DND-41 (cell line): ENCODE measurements around the gene TRIP4.

Source experiments
- ATAC-seq: fragments of 200-7000 bp; cut with Tn5 transposase; 3 replicates; pipeline ENCODE4 v1.9.1; 2021; ENCODE audit warnings: low read depth; ENCODE audit not compliant: insufficient read depth
- DNase-seq: peaks from one replicate; pipeline ENCODE4 v3.0.0-alpha.2; 2020
- H2AFZ ChIP-seq: 2 replicates; pipeline ENCODE4 v1.6.0; 2012; ENCODE audit warnings: low read depth, low read length
- H3K27ac ChIP-seq: 2 replicates; pipeline ENCODE4 v1.5.1; 2012; ENCODE audit warnings: low read length, inconsistent platforms
- H3K27me3 ChIP-seq: fragments of 200-600 bp; sonication (generic); 2 replicates; pipeline ENCODE4 v1.6.0; 2012; ENCODE audit warnings: low read length, mild to moderate bottlenecking, inconsistent platforms; ENCODE audit not compliant: insufficient read depth, poor library complexity
- H3K36me3 ChIP-seq: 2 replicates; pipeline ENCODE4 v1.5.1; 2012; ENCODE audit warnings: low read length, inconsistent platforms; ENCODE audit not compliant: insufficient read depth
- H3K4me1 ChIP-seq: 2 replicates; pipeline ENCODE4 v1.5.1; 2012; ENCODE audit warnings: mild to moderate bottlenecking, low read length; ENCODE audit not compliant: insufficient read depth
- H3K4me2 ChIP-seq: 2 replicates; pipeline ENCODE4 v1.6.0; 2012; ENCODE audit warnings: mild to moderate bottlenecking, moderate library complexity, low read length, inconsistent platforms; ENCODE audit not compliant: insufficient read depth
- H3K4me3 ChIP-seq, 2 experiments: fragments of 200-600 bp in 1 of 2; shearing (Covaris generic) in 1 of 2; 2 replicates each; pipeline ENCODE4 v1.5.1; 2012 to 2016; ENCODE audit warnings: inconsistent platforms in 2 of 2, low read length in 2 of 2, mild to moderate bottlenecking in 2 of 2, low read depth in 1 of 2, moderate library complexity in 1 of 2
- H3K79me2 ChIP-seq: 2 replicates; pipeline ENCODE4 v1.6.0; 2012; ENCODE audit warnings: low read length, inconsistent platforms; ENCODE audit not compliant: insufficient read depth
- H3K9ac ChIP-seq: 2 replicates; pipeline ENCODE4 v1.6.0; 2012; ENCODE audit warnings: low read depth, mild to moderate bottlenecking, inconsistent platforms, low read length, moderate library complexity
- H3K9me3 ChIP-seq: 2 replicates; pipeline ENCODE4 v1.5.1; 2012; ENCODE audit warnings: low read length, moderate library complexity, mild to moderate bottlenecking, inconsistent platforms; ENCODE audit not compliant: insufficient read depth, severe bottlenecking
- H4K20me1 ChIP-seq: 2 replicates; pipeline ENCODE4 v1.6.0; 2012; ENCODE audit warnings: low read length; ENCODE audit not compliant: insufficient read depth
- EZH2 ChIP-seq: IDR thresholded peaks from 3 replicates; pipeline ENCODE4 v1.6.1; 2012; ENCODE audit warnings: borderline replicate concordance, low read depth, mild to moderate bottlenecking, moderate library complexity, low read length, inconsistent platforms; ENCODE audit not compliant: severe bottlenecking
- TF ChIP-seq, protein P1 (sequence below): IDR thresholded peaks from 2 replicates; pipeline ENCODE4 v1.5.1; 2012; ENCODE audit warnings: borderline replicate concordance, low read length, moderate library complexity, mild to moderate bottlenecking; ENCODE audit not compliant: poor library complexity, severe bottlenecking; ENCODE audit errors: extremely low read depth

TRIP4 gene

DNA sequence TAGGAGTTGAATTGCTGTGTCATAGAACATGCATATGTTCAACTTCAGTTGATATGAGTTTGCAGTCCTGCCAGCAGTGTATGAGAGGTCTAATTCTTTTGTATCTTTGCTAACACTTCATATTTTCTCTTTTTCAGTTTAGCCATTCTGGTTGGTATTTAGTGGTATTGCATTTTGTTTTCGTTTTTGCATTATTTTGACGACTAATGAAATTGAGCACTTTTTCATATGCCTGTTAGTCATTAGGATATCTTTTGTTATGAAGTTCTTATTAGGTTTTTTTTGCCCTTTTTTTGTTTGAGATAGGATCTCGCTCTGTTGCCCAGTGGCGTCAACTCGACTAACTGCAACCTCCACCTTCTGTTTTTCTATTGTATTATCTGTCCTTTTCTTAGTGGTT is 9.2 kb downstream of the TRIP4 start:
- Histone ChIP-seq H3K4me2 (no peak overlapping the region), H3K4me1 (no peaks in the 10 kb centered on the region), H2AFZ (no peak overlapping the region), H3K27me3 (no peaks in the 10 kb centered on the region), H4K20me1 (no peaks in the 10 kb centered on the region), H3K79me2 (peaks cover 3% of the 10 kb centered on the region; the same call in 1 of the 2 replicates), H3K9ac (no peak overlapping the region), H3K4me3 (no peak overlapping the region), H3K9me3 (no peaks in the 10 kb centered on the region), H3K27ac (no peak overlapping the region), H3K36me3 (peaks cover 43% of the 10 kb centered on the region)
- ATAC-seq (no peak), DNase-seq (no peak)
- TF ChIP-seq, protein P1, sequence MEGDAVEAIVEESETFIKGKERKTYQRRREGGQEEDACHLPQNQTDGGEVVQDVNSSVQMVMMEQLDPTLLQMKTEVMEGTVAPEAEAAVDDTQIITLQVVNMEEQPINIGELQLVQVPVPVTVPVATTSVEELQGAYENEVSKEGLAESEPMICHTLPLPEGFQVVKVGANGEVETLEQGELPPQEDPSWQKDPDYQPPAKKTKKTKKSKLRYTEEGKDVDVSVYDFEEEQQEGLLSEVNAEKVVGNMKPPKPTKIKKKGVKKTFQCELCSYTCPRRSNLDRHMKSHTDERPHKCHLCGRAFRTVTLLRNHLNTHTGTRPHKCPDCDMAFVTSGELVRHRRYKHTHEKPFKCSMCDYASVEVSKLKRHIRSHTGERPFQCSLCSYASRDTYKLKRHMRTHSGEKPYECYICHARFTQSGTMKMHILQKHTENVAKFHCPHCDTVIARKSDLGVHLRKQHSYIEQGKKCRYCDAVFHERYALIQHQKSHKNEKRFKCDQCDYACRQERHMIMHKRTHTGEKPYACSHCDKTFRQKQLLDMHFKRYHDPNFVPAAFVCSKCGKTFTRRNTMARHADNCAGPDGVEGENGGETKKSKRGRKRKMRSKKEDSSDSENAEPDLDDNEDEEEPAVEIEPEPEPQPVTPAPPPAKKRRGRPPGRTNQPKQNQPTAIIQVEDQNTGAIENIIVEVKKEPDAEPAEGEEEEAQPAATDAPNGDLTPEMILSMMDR = no peak
- no peak for TF ChIP-seq EZH2

DNA sequence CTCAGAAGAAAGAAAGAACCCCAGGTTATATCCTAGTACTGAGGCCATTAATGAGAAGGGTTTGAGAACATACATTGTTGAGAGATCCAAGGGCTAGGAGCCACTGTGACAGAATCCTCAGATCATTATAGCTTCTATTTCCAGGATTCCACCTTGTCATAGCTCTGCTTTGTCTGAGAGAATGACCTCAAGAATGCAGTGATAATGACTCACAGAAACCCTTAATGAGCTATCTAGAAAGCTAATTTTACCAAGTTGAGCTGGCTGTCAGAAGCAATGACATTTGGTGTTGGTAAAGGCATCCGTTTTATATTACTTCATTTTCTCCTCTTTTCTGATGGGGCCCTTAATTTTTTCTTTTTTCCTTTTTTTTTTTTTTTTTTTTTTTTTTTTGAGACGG is 10.9 kb downstream of the TRIP4 start:
- H3K36me3 ChIP-seq = peaks cover 46% of the 10 kb centered on the region
- H3K27me3 ChIP-seq = no peaks in the 10 kb centered on the region
- no peaks in the 10 kb centered on the region for H3K9me3 ChIP-seq
- no peak overlapping the region for H3K9ac ChIP-seq
- ATAC-seq (no peak), DNase-seq (no peak)
- TF ChIP-seq, protein P1 = no peak
- no peak for TF ChIP-seq EZH2
- H2AFZ ChIP-seq = no peak overlapping the region
- no peaks in the 10 kb centered on the region for H4K20me1 ChIP-seq
- H3K27ac ChIP-seq = no peak overlapping the region
- no peaks in the 10 kb centered on the region for H3K4me1 ChIP-seq
- no peak overlapping the region for H3K4me3 ChIP-seq
- no peak overlapping the region for H3K4me2 ChIP-seq
- no peaks in the 10 kb centered on the region for H3K79me2 ChIP-seq

DNA sequence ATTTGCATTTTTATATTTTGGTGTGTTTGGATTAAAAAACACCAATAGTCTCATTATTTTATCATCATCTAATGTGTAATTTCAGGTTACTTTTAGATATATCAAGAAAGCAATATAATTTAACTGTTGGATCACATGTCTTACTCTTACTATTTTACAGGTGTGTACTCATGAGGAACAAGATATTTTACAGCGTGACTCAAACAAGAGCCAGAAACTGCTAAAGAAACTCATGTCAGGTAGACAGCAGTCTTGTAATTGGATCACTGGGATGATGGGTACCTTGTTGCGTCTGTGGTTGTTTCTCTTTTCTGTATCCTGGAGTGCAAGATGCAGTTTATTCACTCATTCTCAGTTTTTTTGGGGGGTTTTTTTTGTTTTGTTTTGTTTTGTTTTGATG is 12.9 kb downstream of the TRIP4 start:
- Histone ChIP-seq H3K4me1 (no peaks in the 10 kb centered on the region), H4K20me1 (no peaks in the 10 kb centered on the region), H3K9me3 (no peaks in the 10 kb centered on the region), H3K27ac (no peak overlapping the region), H3K4me2 (no peak overlapping the region), H2AFZ (no peak overlapping the region), H3K79me2 (no peaks in the 10 kb centered on the region), H3K4me3 (no peak overlapping the region), H3K9ac (no peak overlapping the region), H3K36me3 (peaks cover 40% of the 10 kb centered on the region), H3K27me3 (no peaks in the 10 kb centered on the region)
- DNase-seq (no peak), ATAC-seq (no peak)
- no peak for TF ChIP-seq EZH2
- TF ChIP-seq, protein P1 = no peak

DNA sequence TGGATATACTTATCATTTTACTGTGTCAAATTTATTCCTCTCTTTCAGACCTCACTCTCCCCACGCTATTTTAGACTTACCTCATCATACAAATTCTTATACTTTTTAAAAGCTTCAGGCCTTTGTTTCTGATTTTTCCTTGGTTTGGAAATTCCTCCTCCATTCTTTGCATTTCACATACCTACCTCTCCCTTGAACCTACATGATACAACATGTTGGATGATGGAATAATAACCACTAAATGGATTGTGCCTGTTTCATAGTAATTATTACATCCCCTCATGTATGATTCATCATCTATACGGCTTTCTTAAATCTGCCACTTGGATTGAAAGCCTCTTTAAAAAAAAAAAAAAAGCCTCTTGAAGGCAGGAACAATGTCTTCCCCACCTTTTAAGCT is 24.6 kb downstream of the TRIP4 start:
- H3K4me2 ChIP-seq = no peak overlapping the region
- DNase-seq (no peak), ATAC-seq (no peak)
- no peaks in the 10 kb centered on the region for H4K20me1 ChIP-seq
- H3K9me3 ChIP-seq = no peaks in the 10 kb centered on the region
- H2AFZ ChIP-seq = no peak overlapping the region
- no peaks in the 10 kb centered on the region for H3K79me2 ChIP-seq
- no peak overlapping the region for H3K27ac ChIP-seq
- peaks cover 25% of the 10 kb centered on the region; the same call in 1 of the 2 replicates for H3K36me3 ChIP-seq
- TF ChIP-seq, protein P1 = no peak
- no peak for TF ChIP-seq EZH2
- no peak overlapping the region for H3K4me3 ChIP-seq
- no peaks in the 10 kb centered on the region for H3K27me3 ChIP-seq
- no peak overlapping the region for H3K9ac ChIP-seq
- no peaks in the 10 kb centered on the region for H3K4me1 ChIP-seq
